NCI-H2227 (cell line): ENCODE results near the gene STK38.
A peak's percentile ranks its signal among the peaks of the same experiment; 100 is the strongest.
"Not testable (repeated sequence)": the region's sequence is repeated elsewhere in the genome, so short reads cannot be mapped to it uniquely, and the experiment has no call there.

Source experiments
- DNase-seq: peaks from one replicate; lab custom pipeline; 2025; ENCODE audit not compliant: unreplicated experiment; lab: John Stamatoyannopoulos, UW

The STK38 gene

DNA sequence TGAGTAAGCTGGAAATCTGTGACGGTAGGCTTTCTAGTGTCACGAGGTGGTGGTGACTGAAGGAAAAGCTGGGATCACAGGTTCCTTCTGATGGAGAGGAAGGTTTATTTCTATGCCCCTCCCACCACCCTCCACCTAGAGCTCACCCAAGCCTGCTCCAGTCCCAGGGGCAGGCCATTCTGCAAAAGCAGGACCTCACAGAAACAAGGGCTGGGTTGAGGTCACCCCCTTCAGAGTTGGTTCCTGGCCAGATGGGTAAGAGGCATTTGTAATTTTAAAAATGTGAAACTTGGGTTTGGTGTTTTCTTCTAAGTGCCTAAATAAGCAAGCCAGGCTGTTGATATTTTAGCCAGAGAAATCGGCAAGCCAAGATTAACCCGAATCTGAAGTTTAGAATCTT lies 57.9 kb downstream of the STK38 start:
- DNase-seq, result no peak

DNA sequence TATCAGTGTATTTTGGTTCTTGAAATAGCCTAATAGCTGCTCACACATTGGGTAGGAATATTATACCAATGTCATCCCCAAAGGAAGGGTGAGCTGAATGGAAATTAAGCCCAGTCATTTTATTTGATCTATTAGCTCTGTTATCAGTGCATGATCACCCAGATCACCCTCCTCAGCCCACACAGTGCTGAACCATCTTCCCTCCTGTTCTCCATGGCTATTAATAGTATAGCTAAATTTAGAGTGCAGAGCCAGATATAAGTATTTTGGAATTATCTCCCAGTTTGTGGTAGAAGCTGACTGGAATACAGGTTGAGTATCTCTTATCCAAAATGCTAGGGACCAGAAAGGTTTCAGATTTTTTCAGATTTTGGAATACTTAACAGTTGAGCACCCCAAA lies 59.1 kb downstream of the STK38 start:
- no peak for DNase-seq

DNA sequence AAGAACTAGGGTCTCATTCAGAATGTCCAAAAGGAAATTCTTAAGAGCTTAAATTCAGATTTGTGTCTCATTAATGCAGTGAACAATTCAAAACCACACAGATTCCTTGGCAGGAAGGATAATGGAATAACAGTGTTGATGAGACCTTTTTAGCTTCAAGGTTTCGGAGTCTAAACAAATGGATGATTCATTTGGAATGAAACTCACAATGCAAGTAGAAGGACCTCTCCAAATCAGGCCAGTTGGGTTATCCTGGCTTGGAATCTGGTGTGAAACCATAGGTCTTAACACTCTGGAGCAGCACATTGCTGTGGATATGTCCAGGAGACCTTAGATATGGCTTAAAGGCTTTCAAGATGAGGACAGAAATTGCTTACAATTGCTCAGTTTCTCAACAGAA lies 59.6 kb downstream of the STK38 start:
- no peak for DNase-seq

DNA sequence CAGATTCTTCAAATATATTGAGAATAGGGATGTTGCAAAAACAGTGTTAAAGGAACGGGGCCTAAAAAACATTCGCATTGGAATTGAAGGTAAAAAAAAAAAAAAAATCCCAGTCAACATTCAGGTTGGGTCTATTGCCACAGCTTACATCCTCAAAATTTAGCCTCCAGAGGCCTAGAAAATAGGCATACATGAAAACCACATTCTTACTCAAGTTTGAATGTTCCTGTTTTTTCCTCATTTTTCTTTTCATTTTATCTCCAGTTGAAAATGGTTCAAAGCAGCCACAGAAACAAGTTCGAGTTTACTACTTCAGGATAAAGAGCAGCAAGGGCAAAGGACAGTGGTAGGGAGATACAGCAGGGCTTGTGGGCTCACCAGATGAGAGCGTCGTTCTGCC lies 62.5 kb downstream of the STK38 start:
- DNase-seq, result no peak

DNA sequence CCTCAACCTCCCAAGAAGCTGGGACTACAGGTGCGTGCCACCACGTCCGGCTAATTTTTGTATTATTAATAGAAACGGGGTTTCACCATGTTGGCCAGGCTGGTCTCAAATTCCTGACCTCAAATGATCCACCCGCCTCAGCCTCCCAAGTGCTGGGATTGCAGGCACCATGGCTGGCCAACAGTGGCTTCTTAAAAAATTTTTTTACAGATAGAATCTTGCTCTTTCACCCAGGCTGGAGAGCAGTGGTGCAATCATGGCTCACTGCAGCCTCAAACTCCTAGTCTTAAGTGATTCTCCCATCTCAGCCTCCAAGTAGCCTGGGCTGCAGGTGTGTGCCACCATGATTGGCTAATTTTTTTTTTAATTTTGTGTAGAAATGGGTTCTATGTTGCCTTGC lies 64.0 kb downstream of the STK38 start:
- not testable (repeated sequence) for DNase-seq

DNA sequence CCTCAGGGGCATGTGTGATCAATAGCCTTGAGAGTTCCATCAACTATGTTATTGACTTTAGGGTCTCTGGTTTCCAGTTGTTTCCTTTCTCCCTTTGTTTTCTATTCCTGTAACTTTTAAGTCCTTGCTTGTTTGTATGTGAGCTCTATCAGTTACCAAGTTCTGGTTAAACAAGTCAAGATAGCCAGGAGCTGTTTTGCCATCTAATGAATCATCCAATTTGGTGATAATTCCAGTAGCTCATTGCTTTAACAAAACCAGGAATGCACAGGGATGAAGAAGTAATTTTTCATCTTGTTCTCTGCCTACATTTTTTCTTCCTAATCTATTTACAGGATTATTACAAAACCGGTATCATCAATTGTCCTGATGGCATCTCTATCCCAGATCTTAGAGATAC lies 68.0 kb downstream of the STK38 start:
- no peak for DNase-seq

DNA sequence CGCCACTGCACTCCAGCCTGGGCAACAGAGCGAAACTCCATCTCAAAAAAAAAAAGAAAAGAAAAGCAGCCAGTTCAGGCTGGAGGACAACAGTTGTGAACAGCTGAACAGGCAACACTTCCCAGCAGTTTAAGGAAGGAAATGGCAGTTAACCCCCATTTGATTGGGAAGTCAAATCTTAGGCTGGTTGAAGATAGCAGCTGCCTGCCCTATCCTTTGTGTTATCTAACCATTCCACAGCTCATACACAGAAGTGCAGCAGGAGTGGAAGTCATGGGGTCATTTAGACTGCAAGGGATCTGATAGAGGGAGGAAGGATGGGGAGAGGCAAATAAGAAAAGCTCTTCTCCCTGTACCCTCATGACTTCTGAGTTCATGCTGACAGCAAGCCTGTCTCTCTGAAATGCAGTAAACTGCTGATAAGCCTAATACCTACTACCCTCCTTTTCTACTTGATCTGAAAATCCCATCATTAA lies 69.2 kb downstream of the STK38 start:
- no peak for DNase-seq

DNA sequence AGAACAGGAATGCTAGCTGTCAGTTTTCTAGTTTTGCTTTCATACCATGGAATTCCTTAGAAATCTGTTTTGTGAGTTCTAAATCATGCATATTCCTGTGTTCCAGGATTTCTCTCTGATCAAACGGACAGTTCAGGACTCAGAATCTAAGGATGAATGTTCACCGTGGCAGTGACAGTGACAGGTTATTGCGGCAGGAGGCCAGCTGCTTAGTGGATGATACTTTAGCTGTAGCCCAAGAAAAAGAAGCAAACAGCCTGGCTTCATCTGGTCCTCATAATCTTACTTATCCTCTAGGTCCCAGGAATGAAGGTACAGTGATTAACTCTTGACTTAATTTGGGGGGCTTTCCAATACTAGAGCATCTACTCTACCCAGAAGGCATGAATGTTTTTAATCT lies 77.3 kb downstream of the STK38 start:
- no peak for DNase-seq

DNA sequence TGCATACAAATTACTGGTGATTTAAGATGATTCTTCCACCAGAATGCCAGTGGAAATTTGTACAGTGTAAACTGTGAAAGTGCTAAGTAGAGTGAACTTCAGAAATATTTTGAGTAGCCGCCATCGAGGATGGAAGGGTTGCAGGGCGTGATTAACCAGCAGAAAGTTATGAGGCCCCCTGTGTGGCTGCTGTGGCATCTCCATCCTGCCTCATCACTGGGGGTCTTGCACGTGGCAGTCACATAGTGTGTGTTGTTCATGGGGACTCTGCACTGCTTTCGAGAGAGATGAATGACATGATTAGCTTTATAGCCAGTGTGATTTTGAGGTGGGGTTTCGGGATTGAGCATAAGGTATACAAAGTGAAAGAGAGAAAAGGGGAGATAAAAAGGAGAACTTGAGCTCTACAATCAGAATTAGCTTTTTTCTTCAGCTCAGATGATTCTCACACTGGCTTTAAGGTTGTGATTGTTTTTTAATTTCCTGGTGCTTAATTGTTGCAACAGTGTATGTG lies 78.1 kb downstream of the STK38 start:
- DNase-seq, result no peak

DNA sequence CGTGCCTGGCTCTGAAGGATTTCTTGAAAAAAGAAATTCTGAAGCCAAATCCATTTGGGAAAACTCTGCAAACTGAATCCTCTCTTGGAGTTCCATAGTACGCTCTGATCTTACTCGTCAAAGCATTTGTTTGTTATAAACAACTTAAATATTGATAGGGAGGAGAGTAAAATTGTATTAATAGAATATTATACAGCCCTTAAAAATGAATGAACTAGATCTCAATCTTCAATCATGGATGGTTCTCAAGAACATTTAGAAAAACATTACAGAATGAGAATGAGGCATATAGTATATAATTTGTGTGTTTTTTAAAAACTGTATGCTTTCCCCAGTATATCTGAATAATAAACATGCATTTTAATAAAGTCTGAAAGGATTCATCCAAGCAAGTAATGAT lies 79.7 kb downstream of the STK38 start:
- no peak for DNase-seq

DNA sequence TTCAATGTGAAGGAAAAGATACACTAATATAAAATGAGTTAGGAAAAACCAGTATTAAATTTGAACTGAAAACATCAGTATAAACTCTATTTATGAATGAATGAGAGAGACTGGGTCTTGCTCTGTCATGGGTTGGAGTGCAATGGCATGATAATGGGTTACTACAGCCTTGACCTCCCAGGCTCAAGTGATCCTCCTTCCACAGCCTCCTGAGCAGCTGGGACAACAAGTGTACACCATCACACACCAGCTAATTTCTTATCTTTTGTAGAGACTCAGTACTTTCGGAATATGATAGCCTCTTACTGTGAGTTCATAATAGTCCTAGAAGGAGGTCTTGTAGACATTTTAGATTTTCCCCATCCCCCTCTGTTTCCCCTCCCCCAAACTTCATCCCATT lies 83.0 kb downstream of the STK38 start:
- DNase-seq, result no peak

DNA sequence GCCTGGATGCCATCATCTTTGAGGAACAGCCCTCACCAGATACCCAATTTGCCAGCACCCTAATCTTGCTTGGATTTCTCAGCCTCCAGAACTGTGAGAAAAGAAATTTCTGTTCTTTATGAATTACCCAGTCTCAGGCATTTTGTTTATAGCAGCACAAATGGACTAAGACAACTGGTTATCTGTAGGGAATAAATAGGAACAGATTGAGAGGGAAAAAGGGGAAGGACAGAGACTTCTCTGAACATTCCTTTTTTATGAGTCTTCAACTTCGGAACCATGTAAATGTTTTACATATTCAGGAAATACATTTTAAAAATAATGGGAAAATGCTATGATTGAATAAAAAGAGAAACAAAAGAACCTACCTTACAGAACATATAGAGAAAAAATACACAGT lies 83.6 kb downstream of the STK38 start:
- no peak for DNase-seq

DNA sequence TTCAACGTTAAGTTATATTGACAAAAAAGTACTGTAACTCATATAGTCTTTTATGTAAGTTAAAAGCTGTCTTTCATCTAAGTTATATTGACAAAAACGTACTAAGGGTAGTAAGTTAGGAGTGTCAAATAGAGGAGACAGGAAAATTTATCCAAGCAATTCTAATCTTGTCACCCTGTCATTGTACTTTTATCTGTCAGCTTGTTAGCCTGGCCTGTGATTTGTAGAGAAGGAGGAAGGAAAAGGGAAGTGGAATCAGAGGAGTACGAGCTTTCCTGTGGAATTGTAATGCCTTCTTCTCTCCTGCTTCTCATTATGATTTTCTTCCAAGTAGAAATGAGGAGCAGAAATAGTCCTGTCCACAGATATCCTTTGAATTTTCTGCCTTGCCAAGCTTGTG lies 85.6 kb downstream of the STK38 start:
- no peak for DNase-seq

DNA sequence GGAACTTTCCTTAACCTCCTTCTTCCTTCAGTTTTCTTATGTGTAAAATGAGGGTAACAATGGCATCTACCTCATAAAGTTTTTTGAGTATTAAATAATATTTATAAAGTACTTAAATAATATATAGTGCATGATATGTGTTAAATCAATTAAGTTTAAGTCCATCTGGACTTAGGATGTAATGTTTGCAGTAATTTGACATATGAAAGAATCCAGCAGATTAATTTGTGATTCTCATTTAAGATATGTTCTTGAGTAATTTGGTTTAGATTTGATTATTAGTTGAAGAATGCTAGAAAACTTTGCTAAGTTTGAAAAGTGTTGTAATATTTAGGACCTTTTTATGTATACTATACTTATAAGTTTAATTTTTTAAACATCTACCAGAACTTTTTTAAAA lies 86.4 kb downstream of the STK38 start:
- no peak for DNase-seq

DNA sequence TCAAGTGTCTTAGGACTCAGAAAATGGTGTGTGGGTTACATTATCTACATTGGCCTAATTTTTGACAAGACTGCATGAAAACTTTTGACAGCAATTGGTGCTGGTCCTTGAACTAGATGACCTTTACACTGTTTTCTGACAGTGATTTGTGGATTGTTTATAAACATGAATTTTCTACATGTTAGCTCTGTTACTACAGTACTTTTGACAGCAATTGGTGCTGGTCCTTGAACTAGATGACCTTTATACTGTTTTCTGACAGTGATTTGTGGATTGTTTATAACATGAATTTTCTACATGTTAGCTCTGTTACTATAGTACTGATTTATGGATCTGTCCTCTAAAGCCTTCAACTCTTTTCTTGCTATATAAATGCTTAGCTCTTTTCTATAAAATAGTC lies 87.8 kb downstream of the STK38 start:
- peak; percentile 11 for DNase-seq

DNA sequence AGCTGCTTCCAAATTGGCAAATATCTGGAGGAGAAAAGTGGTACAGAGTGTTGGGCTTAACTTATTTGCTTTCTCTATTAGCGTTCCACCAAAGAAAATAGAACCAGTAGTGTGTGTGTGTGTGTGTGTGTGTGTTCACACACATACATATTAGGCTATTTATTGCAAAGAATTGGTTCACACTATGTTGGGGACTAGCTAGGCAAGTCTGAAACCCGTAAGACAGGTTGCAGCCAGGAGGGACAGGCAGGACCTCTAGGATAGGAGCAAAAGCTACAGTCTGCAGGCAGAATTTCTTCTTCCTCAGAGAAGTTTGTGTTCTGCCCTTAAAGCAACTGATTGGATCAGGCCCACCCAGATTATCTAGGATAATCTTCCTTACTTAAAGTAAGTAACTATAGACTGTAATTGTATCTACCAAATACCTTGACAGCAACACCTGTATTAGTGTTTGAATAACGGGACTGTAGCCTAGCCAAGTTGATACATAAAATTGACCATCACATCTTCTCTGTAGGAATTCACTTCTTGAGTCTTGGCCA lies 91.7 kb downstream of the STK38 start:
- no peak for DNase-seq

DNA sequence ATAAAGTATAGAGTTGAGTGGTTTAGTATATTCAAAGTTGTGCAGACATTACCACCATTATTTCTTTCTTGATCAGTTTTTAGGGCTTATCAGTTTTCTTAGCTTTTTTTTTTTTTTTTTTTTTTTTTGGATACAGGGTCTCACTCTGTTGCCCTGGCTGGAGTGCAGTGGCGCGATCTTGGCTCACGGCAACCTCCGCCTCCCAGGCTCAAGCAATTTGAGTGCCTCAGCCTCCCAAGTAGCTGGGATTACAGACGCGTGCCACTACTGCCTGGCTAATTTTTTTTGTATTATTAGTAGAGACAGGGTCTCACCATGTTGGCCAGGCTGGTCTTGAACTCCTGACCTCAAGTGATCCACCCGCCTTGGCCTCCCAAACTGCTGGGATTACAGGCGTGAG lies 94.4 kb downstream of the STK38 start:
- DNase-seq, result not testable (repeated sequence)

DNA sequence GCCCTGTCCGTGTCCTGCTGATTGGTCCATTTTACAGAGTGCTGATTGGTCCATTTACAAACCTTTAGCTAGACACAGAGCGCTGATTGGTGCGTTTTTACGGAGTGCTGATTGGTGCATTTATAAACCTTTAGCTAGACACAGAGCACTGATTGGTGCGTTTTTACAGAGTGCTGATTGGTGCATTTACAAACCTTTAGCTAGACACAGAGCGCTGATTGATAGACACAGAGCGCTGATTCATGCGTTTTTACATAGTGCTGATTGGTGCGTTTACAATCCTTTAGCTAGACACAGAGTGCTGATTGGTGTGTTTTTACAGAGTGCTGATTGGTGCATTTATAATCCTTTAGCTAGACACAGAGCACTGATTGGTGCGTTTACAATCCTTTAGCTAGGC lies 98.1 kb downstream of the STK38 start:
- not testable (repeated sequence) for DNase-seq

DNA sequence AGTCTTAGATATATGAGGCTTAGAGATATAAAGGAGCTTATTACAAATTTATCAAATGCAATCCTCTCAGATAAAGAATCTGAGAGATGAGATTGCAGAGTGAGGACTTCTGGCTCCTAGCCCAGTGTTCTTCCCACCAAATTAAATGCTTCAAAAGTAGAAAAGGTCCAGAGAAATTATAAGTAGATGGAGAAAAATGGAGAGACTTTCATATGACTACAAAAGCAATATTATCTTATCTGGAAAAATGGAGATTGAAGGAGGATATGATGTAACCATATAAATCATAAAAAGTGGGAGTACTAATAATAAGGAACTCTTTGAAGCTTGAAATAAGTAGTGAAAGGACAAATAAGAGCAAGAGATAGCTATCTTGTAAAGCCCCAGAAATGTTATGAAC lies 101.7 kb downstream of the STK38 start:
- DNase-seq, result no peak

DNA sequence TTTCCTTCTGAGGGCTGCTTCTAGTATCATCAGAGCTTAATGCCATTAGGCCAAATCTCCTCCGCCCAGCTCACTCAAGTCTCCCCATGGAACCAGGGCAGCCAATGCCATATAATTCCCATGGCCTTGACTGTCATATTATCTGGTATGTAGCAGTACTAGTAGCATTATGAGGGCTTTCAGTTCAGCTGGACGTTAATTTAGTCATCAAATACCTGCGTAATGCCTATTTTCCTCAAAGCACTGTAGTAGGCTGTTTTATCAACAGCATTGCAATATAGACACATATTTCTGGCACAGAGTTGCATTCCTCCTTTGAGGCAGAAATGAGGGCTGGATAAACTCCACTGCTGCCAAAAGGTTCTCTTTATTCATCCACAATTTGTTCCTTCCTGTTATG lies 102.8 kb downstream of the STK38 start:
- peak; percentile 23 for DNase-seq
